Tibial nerve (tissue), 4 donors: ENCODE measurements around the gene LDHB. TPM values are rescaled to one million over a fixed set of nuclear protein-coding genes. Genes with fewer than 3 reads are reported as not detected.
A peak's percentile ranks its signal among the peaks of the same experiment; 100 is the strongest.

ENCODE experiments used
- DNase-seq, 2 donors: peaks; one replicate each; pipeline ENCODE4 v3.0.0-alpha.2; 2019; ENCODE audit warnings: low spot score in 2 of 2
- H3K27ac ChIP-seq, 4 donors: fragments of 200-600 bp; sonication (generic) in 3 of 4; one replicate each; pipeline ENCODE4 v1.5.1; 2017 to 2019; ENCODE audit warnings: mild to moderate bottlenecking in 1 of 4
- H3K27me3 ChIP-seq, 2 donors: fragments of 200-600 bp; sonication (generic) in 1 of 2; one replicate each; pipeline versions ENCODE4 v1.5.1 to v1.6.0; 2017 to 2019
- H3K36me3 ChIP-seq, 3 donors: fragments of 200-600 bp; sonication (generic); one replicate each; pipeline ENCODE4 v1.5.1; 2018 to 2019
- H3K4me1 ChIP-seq, 4 donors: fragments of 200-600 bp; sonication (generic) in 3 of 4; one replicate each; pipeline ENCODE4 v1.5.1; 2017 to 2019
- H3K4me3 ChIP-seq, 4 donors: fragments of 200-600 bp; sonication (generic) in 3 of 4; one replicate each; pipeline ENCODE4 v1.5.1; 2017 to 2019; ENCODE audit warnings: mild to moderate bottlenecking in 1 of 4, moderate library complexity in 1 of 4
- H3K9me3 ChIP-seq, 4 donors: fragments of 200-600 bp; sonication (generic) in 3 of 4; one replicate each; pipeline ENCODE4 v1.5.1; 2017 to 2019
- CTCF ChIP-seq, 5 experiments: fragments of 200-600 bp in 3 of 5; fragments of 450-650 bp in 2 of 5; sonication (generic) in 3 of 5; IDR thresholded peaks; one replicate each; pipeline ENCODE4 v1.5.1; 2016 to 2019; ENCODE audit warnings: antibody characterized with exemption in 5 of 5, mild to moderate bottlenecking in 3 of 5, moderate library complexity in 2 of 5
- EP300 ChIP-seq, 2 donors: sonication (generic); formaldehyde crosslinking; IDR thresholded peaks; one replicate each; pipeline ENCODE4 v1.6.1; 2017; ENCODE audit warnings: antibody characterized with exemption in 2 of 2, mild to moderate bottlenecking in 1 of 2
- POLR2A ChIP-seq, 2 donors: fragments of 450-650 bp; IDR thresholded peaks; one replicate each; pipeline ENCODE4 v1.6.1; 2017; ENCODE audit warnings: antibody characterized with exemption in 2 of 2, mild to moderate bottlenecking in 2 of 2, moderate library complexity in 2 of 2
- WGBS, 2 donors: methylation state at CpG; one replicate each; pipeline ENCODE4 v1.1.5; 2018; 5-methylcytosine and 5-hydroxymethylcytosine counted together
- total RNA-seq, 4 donors: library from RNA; depleted of rRNA; stranded (reverse); fragments of >200 nt; gene quantifications; one replicate each; pipeline ENCODE4 v1.1.0, GENCODE V29; 2016

Gene LDHB
- total RNA-seq, 4 donors from 2014 or later: 214 to 283 (median 247) TPM

GRCh38 chr12:21608196-21608595 is 49.4 kb downstream of the LDHB start:
- Histone ChIP-seq H3K27ac (no peak overlapping the region), H3K36me3 (no peaks in the 10 kb centered on the region), H3K27me3 (no peaks in the 10 kb centered on the region), H3K4me1 (no peaks in the 10 kb centered on the region), H3K4me3 (no peak overlapping the region), H3K9me3 (no peaks in the 10 kb centered on the region)
- no peak for TF ChIP-seq EP300 (IDR thresholded peaks at IDR 0.05)
- no peak for TF ChIP-seq CTCF (IDR thresholded peaks at IDR 0.05)
- TF ChIP-seq POLR2A (IDR thresholded peaks at IDR 0.05): no peak
- no peak for DNase-seq

GRCh38 chr12:21607701-21608100 is 49.9 kb downstream of the LDHB start:
- no peaks in the 10 kb centered on the region for H3K36me3 ChIP-seq
- no peak overlapping the region for H3K27ac ChIP-seq
- WGBS, 2 donors: 61 to 70% methylated on average over 2 of the region's 2 CpGs
- no peak for DNase-seq
- H3K9me3 ChIP-seq: no peaks in the 10 kb centered on the region
- H3K4me1 ChIP-seq: no peaks in the 10 kb centered on the region
- TF ChIP-seq POLR2A (IDR thresholded peaks at IDR 0.05) (no peak), CTCF (IDR thresholded peaks at IDR 0.05) (peak in 1 of 5 experiments; percentile 38)
- no peaks in the 10 kb centered on the region for H3K27me3 ChIP-seq
- no peak overlapping the region for H3K4me3 ChIP-seq

- Histone ChIP-seq H3K4me3 (no peak overlapping the region), H3K4me1 (no peaks in the 10 kb centered on the region), H3K27ac (no peak overlapping the region), H3K27me3 (no peaks in the 10 kb centered on the region), H3K36me3 (no peaks in the 10 kb centered on the region), H3K9me3 (no peaks in the 10 kb centered on the region)
- 63 to 66% methylated on average over 1 of the region's 1 CpG for WGBS, 2 donors
- DNase-seq: no peak
- no peak for TF ChIP-seq EP300 (IDR thresholded peaks at IDR 0.05)
- TF ChIP-seq POLR2A (IDR thresholded peaks at IDR 0.05): no peak
- TF ChIP-seq CTCF (IDR thresholded peaks at IDR 0.05): no peak
Measured at GRCh38 chr12:21606175-21606574, 51.5 kb downstream of the LDHB start.

GRCh38 chr12:21604245-21605101 is 53.2 kb downstream of the LDHB start, which contains the start of gene GYS2:
Gene GYS2 (minus strand): TSS chr12:21604847. CDS start chr12:21604592, 255 bp downstream.
- Histone ChIP-seq H3K4me3 (no peak within 1 kb of the TSS), H3K27ac (no peak within 1 kb of the TSS), H3K4me1 (no peaks in the 10 kb centered on the region), H3K9me3 (no peaks in the 10 kb centered on the region), H3K36me3 (no peaks in the 10 kb centered on the region), H3K27me3 (no peaks in the 10 kb centered on the region)
- TF ChIP-seq CTCF (IDR thresholded peaks at IDR 0.05) (no peak), POLR2A (IDR thresholded peaks at IDR 0.05) (no peak), EP300 (IDR thresholded peaks at IDR 0.05) (no peak)
- WGBS, 2 donors: 48 to 53% methylated on average over 7 of the region's 7 CpGs
- no peak for DNase-seq

- Histone ChIP-seq H3K36me3 (no peaks in the 10 kb centered on the region), H3K27me3 (no peaks in the 10 kb centered on the region), H3K9me3 (no peaks in the 10 kb centered on the region), H3K27ac (no peak overlapping the region), H3K4me3 (no peak overlapping the region), H3K4me1 (no peaks in the 10 kb centered on the region)
- no peak for TF ChIP-seq POLR2A (IDR thresholded peaks at IDR 0.05)
- no peak for TF ChIP-seq CTCF (IDR thresholded peaks at IDR 0.05)
- TF ChIP-seq EP300 (IDR thresholded peaks at IDR 0.05): no peak
- DNase-seq: no peak
- WGBS, 2 donors: 54 to 61% methylated on average over 2 of the region's 2 CpGs
Measured at GRCh38 chr12:21602774-21603173, 54.9 kb downstream of the LDHB start.
